Neutrophil (primary cell): ENCODE data around the gene DYNC1I1.

ENCODE experiments used
- H3K27ac ChIP-seq: fragments of 200-600 bp; sonication (generic); 2 replicates; pipeline ENCODE4 v1.5.1; 2016; ENCODE audit warnings: mild to moderate bottlenecking, moderate library complexity
- H3K27me3 ChIP-seq: fragments of 200-600 bp; sonication (generic); 2 replicates; pipeline ENCODE4 v1.6.0; 2016; ENCODE audit warnings: mild to moderate bottlenecking
- H3K36me3 ChIP-seq: fragments of 200-600 bp; sonication (generic); 2 replicates; pipeline ENCODE4 v1.5.1; 2017
- H3K4me1 ChIP-seq, 2 experiments: fragments of 200-600 bp in 1 of 2; sonication (generic) in 1 of 2; 1 replicate in 1 of 2; 2 replicates in 1 of 2; pipeline versions ENCODE4 v1.5.1 to v1.6.1; 2013 to 2016; ENCODE audit warnings: low read depth in 1 of 2, low read length in 1 of 2, mild to moderate bottlenecking in 1 of 2, moderate library complexity in 1 of 2; ENCODE audit not compliant: control insufficient read depth in 1 of 2, insufficient read depth in 1 of 2
- H3K4me3 ChIP-seq, 2 experiments: fragments of 200-600 bp in 1 of 2; sonication (generic) in 1 of 2; 1 replicate in 1 of 2; 2 replicates in 1 of 2; pipeline ENCODE4 v1.5.1; 2013 to 2016; ENCODE audit warnings: low read depth in 1 of 2, low read length in 1 of 2, mild to moderate bottlenecking in 1 of 2, moderate library complexity in 1 of 2
- H3K9me3 ChIP-seq: fragments of 200-600 bp; sonication (generic); 2 replicates; pipeline ENCODE4 v1.5.1; 2016
- CTCF ChIP-seq: fragments of 200-600 bp; sonication (generic); IDR thresholded peaks from 2 replicates; pipeline ENCODE4 v1.5.1; 2016; ENCODE audit warnings: antibody characterized with exemption

DYNC1I1 gene

GRCh38 chr7:96017877-96018276 is 245.5 kb downstream of the DYNC1I1 start:
- no peaks in the 10 kb centered on the region for H3K36me3 ChIP-seq
- no peak for TF ChIP-seq CTCF
- H3K9me3 ChIP-seq, result no peaks in the 10 kb centered on the region
- H3K4me3 ChIP-seq, result no peak overlapping the region
- no peaks in the 10 kb centered on the region for H3K27me3 ChIP-seq
- no peaks in the 10 kb centered on the region for H3K4me1 ChIP-seq
- H3K27ac ChIP-seq, result no peak overlapping the region

- TF ChIP-seq CTCF, result no peak
- no peaks in the 10 kb centered on the region for H3K4me1 ChIP-seq
- H3K36me3 ChIP-seq, result no peaks in the 10 kb centered on the region
- H3K9me3 ChIP-seq, result no peaks in the 10 kb centered on the region
- no peaks in the 10 kb centered on the region for H3K27me3 ChIP-seq
- no peak overlapping the region for H3K27ac ChIP-seq
- no peak overlapping the region for H3K4me3 ChIP-seq
Measured at GRCh38 chr7:96021568-96021967, 249.2 kb downstream of the DYNC1I1 start.

- Histone ChIP-seq H3K36me3 (no peaks in the 10 kb centered on the region), H3K9me3 (no peaks in the 10 kb centered on the region), H3K27me3 (no peaks in the 10 kb centered on the region), H3K4me3 (no peak overlapping the region), H3K27ac (no peak overlapping the region), H3K4me1 (no peaks in the 10 kb centered on the region)
- TF ChIP-seq CTCF, result no peak
Measured at GRCh38 chr7:96023387-96023786, 251.0 kb downstream of the DYNC1I1 start.

- Histone ChIP-seq H3K27ac (no peak overlapping the region), H3K36me3 (no peaks in the 10 kb centered on the region), H3K9me3 (no peaks in the 10 kb centered on the region), H3K27me3 (no peaks in the 10 kb centered on the region), H3K4me1 (no peaks in the 10 kb centered on the region), H3K4me3 (no peak overlapping the region)
- no peak for TF ChIP-seq CTCF
Measured at GRCh38 chr7:96026010-96026409, 253.7 kb downstream of the DYNC1I1 start.

- H3K4me3 ChIP-seq, result no peak overlapping the region
- no peaks in the 10 kb centered on the region for H3K36me3 ChIP-seq
- no peak overlapping the region for H3K27ac ChIP-seq
- no peaks in the 10 kb centered on the region for H3K4me1 ChIP-seq
- no peaks in the 10 kb centered on the region for H3K27me3 ChIP-seq
- H3K9me3 ChIP-seq, result no peaks in the 10 kb centered on the region
- no peak for TF ChIP-seq CTCF
Measured at GRCh38 chr7:96026611-96027010, 254.3 kb downstream of the DYNC1I1 start.

- no peaks in the 10 kb centered on the region for H3K4me1 ChIP-seq
- no peak overlapping the region for H3K4me3 ChIP-seq
- no peak for TF ChIP-seq CTCF
- H3K9me3 ChIP-seq, result no peaks in the 10 kb centered on the region
- no peaks in the 10 kb centered on the region for H3K27me3 ChIP-seq
- no peaks in the 10 kb centered on the region for H3K36me3 ChIP-seq
- no peak overlapping the region for H3K27ac ChIP-seq
Measured at GRCh38 chr7:96028729-96029128, 256.4 kb downstream of the DYNC1I1 start.
